Measurements from ENCODE around the gene IGF2R.
"Not testable (repeated sequence)": the region's sequence is repeated elsewhere in the genome, so short reads cannot be mapped to it uniquely, and the experiment has no call there.

The IGF2R gene

GRCh38 chr6:160128125-160128683 lies 159.3 kb downstream of the IGF2R start:
- no peak for DNase-seq

- no peak for DNase-seq
Observed at GRCh38 chr6:160128879-160129516, 160.1 kb downstream of the IGF2R start.

GRCh38 chr6:160129881-160130615 lies 161.2 kb downstream of the IGF2R start:
- no peak for DNase-seq

GRCh38 chr6:160130729-160131484 lies 162.0 kb downstream of the IGF2R start:
- no peak for DNase-seq

- no peak for DNase-seq
Observed at GRCh38 chr6:160131636-160132296, 162.9 kb downstream of the IGF2R start.

GRCh38 chr6:160132297-160132637 lies 163.4 kb downstream of the IGF2R start:
- no peak for DNase-seq

GRCh38 chr6:160132776-160133338 lies 164.0 kb downstream of the IGF2R start:
- DNase-seq, result no peak

GRCh38 chr6:160133441-160134336 lies 164.8 kb downstream of the IGF2R start:
- no peak for DNase-seq

DNA sequence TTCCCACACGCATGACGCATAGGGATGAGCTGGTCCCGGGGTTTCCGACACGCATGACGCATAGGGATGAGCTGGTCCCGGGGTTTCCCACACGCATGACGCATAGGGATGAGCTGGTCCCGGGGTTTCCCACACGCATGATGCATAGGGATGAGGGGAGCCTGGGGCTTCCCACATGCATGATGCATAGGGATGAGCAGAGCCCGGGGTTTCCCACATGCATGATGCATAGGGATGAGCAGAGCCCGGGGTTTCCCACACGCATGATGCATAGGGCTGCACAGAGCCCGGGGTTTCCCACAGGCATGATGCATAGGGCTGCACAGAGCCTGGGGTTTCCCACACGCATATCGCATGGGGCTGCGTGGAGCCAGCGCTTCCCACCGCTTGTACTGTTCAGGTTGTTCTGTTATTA lies 165.5 kb downstream of the IGF2R start:
- not testable (repeated sequence) for DNase-seq

GRCh38 chr6:160134779-160135547 lies 166.1 kb downstream of the IGF2R start:
- DNase-seq, result no peak

DNA sequence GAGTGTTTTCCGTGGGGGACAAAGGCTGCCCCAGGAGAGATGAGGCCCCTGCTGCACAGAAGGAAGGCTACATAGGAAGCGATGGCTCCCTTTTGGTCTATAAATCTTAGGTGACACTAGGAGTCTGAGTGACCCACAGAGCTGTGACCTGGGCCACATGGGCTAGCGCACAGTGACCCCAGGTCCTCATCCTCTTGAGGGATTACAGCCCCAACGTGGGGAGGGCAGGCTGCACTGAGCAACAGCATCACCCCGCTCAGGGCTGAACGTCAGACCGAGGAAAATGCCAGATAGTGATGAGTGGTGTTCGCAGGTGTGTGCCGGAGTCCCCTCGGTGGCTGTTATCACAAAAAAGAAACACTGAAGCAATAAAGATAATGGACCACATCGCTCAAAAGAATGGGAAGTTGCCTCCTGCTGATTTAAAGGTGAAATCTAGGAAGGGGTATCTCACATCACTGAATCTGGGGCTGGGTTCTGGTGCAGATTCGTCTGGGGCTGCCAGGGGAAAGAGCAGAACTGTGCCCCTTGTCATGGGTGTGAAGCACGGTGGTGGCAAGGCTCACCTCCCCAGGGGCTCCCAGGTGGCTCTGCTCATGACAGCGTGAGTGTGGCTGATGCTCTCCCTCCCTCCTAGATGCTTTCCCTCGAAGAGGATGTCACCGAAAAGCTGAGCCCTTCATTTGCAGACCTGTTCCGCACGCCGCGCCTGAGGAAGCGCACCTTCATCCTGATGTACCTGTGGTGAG lies 167.2 kb downstream of the IGF2R start:
- peak; percentile 40 for DNase-seq

- DNase-seq, result peak; percentile 43
Observed at GRCh38 chr6:160137130-160137988, 168.5 kb downstream of the IGF2R start.

DNA sequence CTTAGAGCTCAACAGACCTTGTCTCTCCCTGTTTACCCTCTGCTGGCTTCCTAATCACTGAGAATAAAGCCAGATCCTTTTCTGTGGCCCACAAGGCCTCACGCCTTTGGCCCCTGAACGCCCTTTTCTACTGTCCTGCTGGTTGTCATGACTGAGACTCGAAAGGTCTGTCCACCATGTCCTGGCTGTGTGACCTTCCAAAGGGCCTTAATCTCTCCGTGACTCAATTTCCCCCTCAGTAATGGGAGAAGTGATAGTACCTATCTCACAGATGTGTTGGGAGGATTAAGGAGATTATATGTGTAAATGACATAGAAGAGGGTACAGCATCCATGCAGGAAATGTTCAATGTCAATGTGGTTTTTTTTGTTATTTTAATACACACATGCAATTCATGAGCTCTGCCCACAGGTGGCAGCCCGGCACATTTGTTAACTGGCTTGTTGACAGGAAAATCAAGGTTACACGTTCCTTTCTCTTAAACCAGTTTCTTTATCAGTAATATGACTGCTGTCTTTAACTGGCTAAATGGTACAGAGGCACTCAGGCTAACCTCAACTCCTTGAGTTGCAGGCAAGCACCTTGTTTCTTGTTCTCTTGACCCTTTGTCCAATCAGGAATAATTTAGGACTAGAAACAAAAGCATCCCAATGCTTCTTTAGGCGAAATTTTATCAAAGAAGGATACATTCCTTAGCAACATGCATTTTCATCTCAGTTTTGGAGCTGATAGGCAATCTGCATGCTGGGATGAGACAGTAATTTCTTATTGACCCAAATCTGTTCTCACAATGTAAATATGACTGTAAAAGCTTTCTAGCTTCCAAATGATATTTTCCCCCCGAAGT lies 169.3 kb downstream of the IGF2R start:
- peak; percentile 74 for DNase-seq

GRCh38 chr6:160138839-160139419 lies 170.0 kb downstream of the IGF2R start:
- no peak for DNase-seq

GRCh38 chr6:160139420-160139851 lies 170.6 kb downstream of the IGF2R start:
- DNase-seq, result peak; percentile 80

- DNase-seq, result not testable (repeated sequence)
Observed at GRCh38 chr6:160140493-160140892, 171.6 kb downstream of the IGF2R start.

- no peak for DNase-seq
Observed at GRCh38 chr6:160141001-160141726, 172.3 kb downstream of the IGF2R start.

Data from islet precursor cell (in vitro differentiated cells).